GM12875 (cell line): ENCODE measurements around the gene OSGIN1.

Experiments used
- H3K4me3 ChIP-seq: one replicate; pipeline ENCODE4 v1.5.1; 2011; ENCODE audit warnings: low read depth, low read length, control low read depth
- CTCF ChIP-seq: IDR thresholded peaks from 2 replicates; pipeline ENCODE4 v1.5.1; 2011; ENCODE audit warnings: low read depth, mild to moderate bottlenecking, control low read depth, inconsistent platforms, low read length, moderate library complexity, borderline replicate concordance; ENCODE audit not compliant: insufficient read depth

Gene OSGIN1

GRCh38 chr16:83967091-83967490 is 14.1 kb downstream of the OSGIN1 start:
- H3K4me3 ChIP-seq, result no peak overlapping the region

GRCh38 chr16:83967838-83968305 is 14.8 kb downstream of the OSGIN1 start, which contains the start of gene NECAB2:
TSS of gene NECAB2 (plus strand) at chr16:83968244. CDS start at chr16:83968649, 405 bp downstream.
- no peak within 1 kb of the TSS for H3K4me3 ChIP-seq
- TF ChIP-seq CTCF, result peak; percentile 76

More at GRCh38 chr16:83967091-83967490, 14.1 kb downstream of the OSGIN1 start:
- TF ChIP-seq CTCF, result no peak

GRCh38 chr16:83968306-83968851 is 15.3 kb downstream of the OSGIN1 start:
- TF ChIP-seq CTCF, result no peak
- H3K4me3 ChIP-seq, result no peak overlapping the region

GRCh38 chr16:83968891-83969649 is 16.0 kb downstream of the OSGIN1 start:
- TF ChIP-seq CTCF, result no peak
- no peak overlapping the region for H3K4me3 ChIP-seq

- H3K4me3 ChIP-seq, result no peak overlapping the region
- no peak for TF ChIP-seq CTCF
Observed at GRCh38 chr16:83969771-83970429, 16.9 kb downstream of the OSGIN1 start.

- no peak for TF ChIP-seq CTCF
- H3K4me3 ChIP-seq, result no peak overlapping the region
Observed at GRCh38 chr16:83970430-83970815, 17.4 kb downstream of the OSGIN1 start.
